Left lung (tissue), 10 donors: Measurements from ENCODE around the gene TBC1D17. TPM values are rescaled to one million over a fixed set of nuclear protein-coding genes. Genes with fewer than 3 reads are reported as not detected.

Experiments used
- ATAC-seq: fragments of 200-7000 bp; cut with Tn5 transposase; one replicate; pipeline ENCODE4 v1.9.1; 2020; ENCODE audit warnings: moderate library complexity
- DNase-seq, 4 donors: peaks; one replicate each; pipeline ENCODE4 v3.0.0-alpha.2; 2013 to 2020
- H3K27ac ChIP-seq, 2 donors: fragments of 200-600 bp; sonication (generic) in 1 of 2; one replicate each; pipeline versions ENCODE4 v1.5.0 to v1.8.0; 2020 to 2021
- H3K27me3 ChIP-seq, 2 donors: fragments of 200-600 bp; sonication (generic) in 1 of 2; one replicate each; pipeline versions ENCODE4 v1.5.0 to v1.8.0; 2020 to 2021
- H3K36me3 ChIP-seq, 2 donors: fragments of 200-600 bp; sonication (generic) in 1 of 2; one replicate each; pipeline versions ENCODE4 v1.5.0 to v1.8.0; 2020 to 2021
- H3K4me1 ChIP-seq, 2 donors: fragments of 200-600 bp; one replicate each; pipeline ENCODE4 v1.8.0; 2021
- H3K4me3 ChIP-seq, 2 donors: fragments of 200-600 bp; sonication (generic) in 1 of 2; one replicate each; pipeline versions ENCODE4 v1.5.0 to v1.8.0; 2020 to 2021; ENCODE audit warnings: mild to moderate bottlenecking in 1 of 2
- H3K9me3 ChIP-seq, 2 donors: fragments of 200-600 bp; sonication (generic) in 1 of 2; one replicate each; pipeline versions ENCODE4 v1.5.0 to v1.8.0; 2020 to 2021
- CTCF ChIP-seq, 2 donors: fragments of 200-600 bp; sonication (generic) in 1 of 2; IDR thresholded peaks; one replicate each; pipeline versions ENCODE4 v1.5.0 to v1.8.0; 2021; ENCODE audit warnings: antibody characterized with exemption in 2 of 2
- intact Hi-C, 2 donors: fragments of 100-400 bp; cut with DNase I; formaldehyde crosslinking; loops; one replicate each; pipeline versions ENCODE4 v1.11.2 to v1.14.2; 2022
- polyA plus RNA-seq, 6 donors: library from polyadenylated mRNA; unstranded; fragments of 120-200 nt; gene quantifications; one replicate each; pipeline ENCODE4 v1.2.1, GENCODE V29; 2013; ENCODE audit not compliant: insufficient read length in 6 of 6
- total RNA-seq, 2 donors: library from RNA; stranded (reverse); fragmentation: NEBNext Ultra II Directional; extraction: Animal tissue kit (Norgen Biotek cat#: 25700); gene quantifications; one replicate each; pipeline ENCODE4 v1.2.1, GENCODE V29; 2021
- donor health status: DM: no; HTN: yes; CAD: no.
- donor health status: DM: no; HTN: no; CAD: no.

TBC1D17 gene
- total and polyA plus RNA-seq, 8 donors: 35.2 to 47.2 (median 45.0) TPM

- H3K27me3 ChIP-seq: no peaks in the 10 kb centered on the region
- H3K9me3 ChIP-seq: no peaks in the 10 kb centered on the region
- ATAC-seq (no peak), DNase-seq (no peak)
- H3K27ac ChIP-seq: no peak overlapping the region
- H3K4me3 ChIP-seq: no peak overlapping the region
- peaks cover 0 to 43% of the 10 kb centered on the region in 2 donors for H3K36me3 ChIP-seq
- H3K4me1 ChIP-seq: no peaks in the 10 kb centered on the region
- intact Hi-C loops: no loop called here
- no peak for TF ChIP-seq CTCF (IDR thresholded peaks at IDR 0.05)
Measured at GRCh38 chr19:49840736-49841249, 36.7 kb upstream of the TBC1D17 start.

DNA sequence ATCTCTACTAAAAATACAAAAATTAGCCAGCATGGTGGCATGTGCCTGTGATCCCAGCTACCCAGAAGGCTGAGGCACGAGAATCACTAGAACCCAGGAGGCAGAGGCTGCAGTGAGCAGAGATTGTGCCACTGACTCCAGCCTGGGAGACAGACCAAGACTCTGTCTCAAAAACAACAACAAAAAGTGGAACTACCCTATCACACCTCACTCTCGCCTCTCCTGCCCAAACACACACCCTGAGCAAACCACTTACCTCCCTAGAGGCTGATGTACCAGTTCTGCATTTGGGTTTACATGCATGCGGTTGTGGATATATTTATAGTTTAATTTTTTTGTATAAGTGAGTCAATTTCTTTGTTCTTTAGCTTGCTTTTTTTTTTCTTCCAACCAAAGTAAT is 34.2 kb upstream of the TBC1D17 start:
- Histone ChIP-seq H3K36me3 (peaks cover 0 to 19% of the 10 kb centered on the region in 2 donors), H3K4me1 (peaks cover under 1 to 6% of the 10 kb centered on the region in 2 donors)
- intact Hi-C loops: no loop called here

GRCh38 chr19:49844138-49845095 is 33.1 kb upstream of the TBC1D17 start:
- H3K27ac ChIP-seq: no peak overlapping the region
- DNase-seq (no peak), ATAC-seq (no peak)
- intact Hi-C loops: no loop called here
- peaks cover 6 to 18% of the 10 kb centered on the region in 2 donors for H3K4me1 ChIP-seq
- H3K36me3 ChIP-seq: peaks cover 0 to 7% of the 10 kb centered on the region in 2 donors
- no peak overlapping the region for H3K4me3 ChIP-seq
- H3K9me3 ChIP-seq: no peaks in the 10 kb centered on the region
- no peak for TF ChIP-seq CTCF (IDR thresholded peaks at IDR 0.05)
- no peaks in the 10 kb centered on the region for H3K27me3 ChIP-seq

More for the DNA sequence above, 34.2 kb upstream of the TBC1D17 start:
- Histone ChIP-seq H3K9me3 (no peaks in the 10 kb centered on the region), H3K27ac (no peak overlapping the region), H3K27me3 (no peaks in the 10 kb centered on the region), H3K4me3 (no peak overlapping the region)
- ATAC-seq: no peak
- no peak for DNase-seq
- no peak for TF ChIP-seq CTCF (IDR thresholded peaks at IDR 0.05)

DNA sequence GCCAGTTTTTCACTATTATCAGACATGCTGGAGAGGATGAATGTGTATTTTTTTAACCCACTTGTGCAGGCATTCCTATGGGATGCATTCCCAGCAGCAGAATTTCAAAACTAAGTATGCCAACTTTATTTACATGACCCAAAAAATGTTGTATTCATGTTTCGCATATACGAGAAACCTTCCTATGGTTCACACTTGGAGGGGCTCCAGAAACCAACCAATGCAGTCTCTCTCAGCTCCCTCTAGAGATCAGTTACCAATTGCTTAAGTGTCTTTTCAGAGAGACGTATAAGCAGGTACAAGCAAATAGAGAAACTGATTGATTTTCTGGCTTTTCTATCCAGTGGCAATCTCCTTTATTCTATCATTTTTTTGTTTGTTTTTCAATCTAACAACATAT is 32.1 kb upstream of the TBC1D17 start:
- intact Hi-C loops: no loop called here
- no peaks in the 10 kb centered on the region for H3K27me3 ChIP-seq
- ATAC-seq: no peak
- peaks cover 10 to 27% of the 10 kb centered on the region in 2 donors for H3K4me1 ChIP-seq
- H3K4me3 ChIP-seq: no peak overlapping the region
- DNase-seq: no peak
- H3K9me3 ChIP-seq: no peaks in the 10 kb centered on the region
- no peaks in the 10 kb centered on the region for H3K36me3 ChIP-seq
- TF ChIP-seq CTCF (IDR thresholded peaks at IDR 0.05): no peak
- no peak overlapping the region for H3K27ac ChIP-seq

DNA sequence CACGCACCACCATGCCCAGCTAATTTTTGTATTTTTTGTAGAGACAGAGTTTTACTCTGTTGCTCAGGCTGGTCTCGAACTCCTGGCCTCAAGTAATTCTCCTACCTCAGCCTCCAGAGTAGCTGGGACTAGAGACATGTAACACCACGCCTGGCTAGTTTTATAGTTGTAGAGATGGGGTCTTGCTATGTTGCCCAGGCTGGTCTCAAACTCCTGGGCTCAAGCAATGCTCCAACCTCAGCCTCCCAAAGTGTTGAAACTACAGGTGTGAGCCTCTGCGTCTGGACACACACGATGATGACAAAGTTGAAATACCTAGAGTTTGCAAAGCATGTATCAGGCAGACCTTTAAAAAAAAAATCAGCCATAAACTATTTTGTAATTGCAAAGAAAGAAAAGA is 31.1 kb upstream of the TBC1D17 start:
- Histone ChIP-seq H3K9me3 (no peaks in the 10 kb centered on the region), H3K4me3 (no peak overlapping the region), H3K27me3 (no peaks in the 10 kb centered on the region), H3K36me3 (no peaks in the 10 kb centered on the region), H3K27ac (no peak overlapping the region), H3K4me1 (peaks cover 10 to 27% of the 10 kb centered on the region in 2 donors)
- DNase-seq (no peak), ATAC-seq (no peak)
- no peak for TF ChIP-seq CTCF (IDR thresholded peaks at IDR 0.05)
- intact Hi-C loops: no loop called here
